GM18870 (cell line): Measurements from ENCODE around the gene KCNQ5.
"Not testable (repeated sequence)": the region's sequence is repeated elsewhere in the genome, so short reads cannot be mapped to it uniquely, and the experiment has no call there.

Experiments
- ATAC-seq: cut with Tn5 transposase; IDR thresholded peaks from one replicate; pipeline ENCODE4 v1.9.1; 2021; ENCODE audit warnings: moderate library complexity; ENCODE audit not compliant: unreplicated experiment

KCNQ5 gene

GRCh38 chr6:72944660-72945059 is 322.8 kb downstream of the KCNQ5 start:
- no peak for ATAC-seq

- no peak for ATAC-seq
Measured at GRCh38 chr6:72946774-72947173, 324.9 kb downstream of the KCNQ5 start.

GRCh38 chr6:72947534-72947933 is 325.7 kb downstream of the KCNQ5 start:
- ATAC-seq, result no peak

- no peak for ATAC-seq
Measured at GRCh38 chr6:72948153-72948552, 326.3 kb downstream of the KCNQ5 start.

- no peak for ATAC-seq
Measured at GRCh38 chr6:72950114-72950860, 328.4 kb downstream of the KCNQ5 start.

- no peak for ATAC-seq
Measured at GRCh38 chr6:72952808-72953630, 331.2 kb downstream of the KCNQ5 start.

GRCh38 chr6:72953971-72954381 is 332.1 kb downstream of the KCNQ5 start:
- ATAC-seq, result no peak

GRCh38 chr6:72954716-72955115 is 332.9 kb downstream of the KCNQ5 start:
- no peak for ATAC-seq

- ATAC-seq, result peak; percentile 44
Measured at GRCh38 chr6:72955666-72956065, 333.8 kb downstream of the KCNQ5 start.

GRCh38 chr6:72956272-72956671 is 334.4 kb downstream of the KCNQ5 start:
- ATAC-seq, result no peak

GRCh38 chr6:72959821-72960220 is 338.0 kb downstream of the KCNQ5 start:
- ATAC-seq, result no peak

- no peak for ATAC-seq
Measured at GRCh38 chr6:72963946-72964345, 342.1 kb downstream of the KCNQ5 start.

- no peak for ATAC-seq
Measured at GRCh38 chr6:72966628-72967280, 344.9 kb downstream of the KCNQ5 start.

GRCh38 chr6:72967329-72967728 is 345.5 kb downstream of the KCNQ5 start:
- ATAC-seq, result no peak

GRCh38 chr6:72968704-72969103 is 346.8 kb downstream of the KCNQ5 start:
- ATAC-seq, result no peak

GRCh38 chr6:72969666-72970065 is 347.8 kb downstream of the KCNQ5 start:
- no peak for ATAC-seq

- ATAC-seq, result no peak
Measured at GRCh38 chr6:72972579-72972978, 350.7 kb downstream of the KCNQ5 start.

- ATAC-seq, result no peak
Measured at GRCh38 chr6:72974276-72974675, 352.4 kb downstream of the KCNQ5 start.

- ATAC-seq, result no peak
Measured at GRCh38 chr6:72975352-72975752, 353.5 kb downstream of the KCNQ5 start.

- ATAC-seq, result no peak
Measured at GRCh38 chr6:72976484-72976883, 354.6 kb downstream of the KCNQ5 start.

GRCh38 chr6:72977114-72977513 is 355.2 kb downstream of the KCNQ5 start:
- peak; percentile 88 for ATAC-seq

- not testable (repeated sequence) for ATAC-seq
Measured at GRCh38 chr6:72978808-72979207, 356.9 kb downstream of the KCNQ5 start.
